ENCODE results near the gene ALKBH1.
"Not testable (repeated sequence)": the region's sequence is repeated elsewhere in the genome, so short reads cannot be mapped to it uniquely, and the experiment has no call there.

GRCh38 chr14:77661562-77661961 lies 46.3 kb downstream of the ALKBH1 start:
- not testable (repeated sequence) for TF ChIP-seq CTCF (optimal IDR thresholded peaks at IDR 0.05 in 1 of 3, IDR thresholded peaks at IDR 0.05 in 1 of 3, conservative IDR thresholded peaks at IDR 0.05 in 1 of 3; ENCODE audit: extremely low read depth in 1 of 3, insufficient read depth in 2 of 3, low read length in 3 of 3); EZH2 (IDR thresholded peaks at IDR 0.05; ENCODE audit: low read length)
